Pericardium fibroblast (primary cell): ENCODE results near the gene NFILZ. TPM values are rescaled to one million over a fixed set of nuclear protein-coding genes. Genes with fewer than 3 reads are reported as not detected.

ENCODE experiments used
- total RNA-seq: library from RNA; depleted of rRNA; stranded (reverse); fragments of >200 nt; gene quantifications from 2 replicates; pipeline ENCODE4 v1.2.3, GENCODE V29; 2015

Gene NFILZ, protein sequence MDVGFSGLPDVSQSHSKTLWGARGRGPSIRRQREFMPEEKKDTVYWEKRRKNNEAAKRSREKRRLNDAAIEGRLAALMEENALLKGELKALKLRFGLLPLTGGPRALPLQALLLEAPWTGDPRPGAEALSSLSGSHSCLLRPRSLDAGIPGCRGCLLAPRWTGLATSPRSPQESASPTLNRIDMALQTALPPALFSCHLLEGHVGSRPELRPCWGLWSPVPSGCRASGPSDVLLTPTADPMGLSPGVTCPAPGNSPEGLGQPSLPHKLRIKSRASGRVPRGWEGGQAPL
- not detected in 2 replicates for total RNA-seq

DNA sequence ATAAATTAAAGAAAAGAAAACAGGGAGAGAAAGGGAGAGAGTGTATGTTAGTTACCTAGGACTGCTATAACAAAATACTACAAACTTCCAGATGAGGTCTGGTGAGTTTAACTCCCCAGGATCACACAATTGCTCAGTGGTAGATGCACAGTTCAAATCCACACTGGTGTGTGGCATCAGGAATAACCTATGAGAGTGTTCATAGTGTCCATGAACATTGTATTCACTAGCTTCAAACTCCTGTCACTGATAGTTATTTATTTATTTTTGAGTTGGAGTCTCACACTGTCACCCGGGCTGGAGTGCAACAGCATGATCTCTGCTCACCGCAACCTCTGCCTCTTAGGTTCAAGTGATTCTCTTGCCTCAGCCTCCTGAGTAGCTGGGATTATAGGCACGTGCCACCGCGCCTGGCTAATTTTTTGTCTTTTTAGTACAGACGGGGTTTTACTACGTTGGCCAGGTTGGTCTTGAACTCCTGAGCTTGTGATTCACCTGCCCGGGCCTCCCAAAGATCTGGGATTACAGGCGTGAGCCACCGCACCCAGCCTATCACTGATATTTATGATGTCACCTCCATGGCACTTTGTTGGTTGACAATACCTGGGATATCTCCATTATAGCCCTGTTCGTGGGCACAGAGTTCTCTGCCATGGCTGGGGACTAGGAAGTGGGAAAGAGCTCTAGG, at the start of gene NFILZ:
NFILZ (plus strand) TSS at position 638 of the 688 bp plus-strand sequence. CDS start 46,133 bp downstream, outside the sequence.

DNA sequence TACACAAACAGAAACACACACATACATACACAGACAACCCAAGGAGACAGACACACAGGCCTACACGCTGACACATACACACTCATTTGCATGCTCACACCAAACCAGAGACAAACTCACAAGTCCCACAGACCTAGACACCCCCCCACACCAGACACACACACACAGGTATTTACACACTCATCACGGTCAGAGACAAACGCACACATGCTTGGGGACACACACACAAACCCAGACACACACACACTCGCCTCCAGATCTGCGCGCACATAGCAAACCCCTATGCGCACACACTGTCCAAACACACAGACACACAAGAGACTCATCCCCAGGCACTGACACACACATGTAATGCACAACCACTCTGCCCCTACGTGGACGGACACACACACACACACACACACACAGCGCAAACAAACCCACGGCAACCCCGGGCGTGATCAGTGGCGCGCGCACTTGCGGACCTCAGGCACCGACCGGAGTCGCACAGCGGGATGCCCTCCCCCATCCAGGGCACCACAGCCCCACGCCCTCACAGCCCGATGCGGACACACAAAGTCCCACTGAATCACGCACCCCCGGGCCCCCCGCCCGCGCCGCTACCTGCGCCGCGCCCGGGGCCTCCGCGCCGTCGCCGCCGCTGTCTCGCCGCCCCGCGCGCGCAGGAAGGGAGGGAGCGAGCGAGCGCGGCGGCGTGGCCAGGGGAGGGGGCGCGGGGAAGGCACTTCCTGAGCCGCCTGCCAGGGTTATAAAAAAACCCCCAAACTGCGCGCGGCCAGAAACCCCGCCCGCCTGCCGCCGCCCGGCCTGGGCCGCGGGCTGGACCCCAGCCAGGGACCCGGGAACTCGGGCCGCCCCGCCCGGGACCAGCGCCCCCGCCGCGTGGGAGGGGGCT, 20.1 kb upstream of the NFILZ start, which contains the start of gene ADAMTS10:
ADAMTS10 (minus strand) TSS at position 675 of the 895 bp plus-strand sequence. CDS start 5,005 bp downstream, outside the sequence.

Other genes with a start within 250 kb of the NFILZ start
- gene RAB11B, start 240.3 kb upstream of the NFILZ start, total RNA-seq = 23.7 and 25.4 TPM in 2 replicates
- 37.5 and 60.3 TPM in 2 replicates for gene MARCHF2, start 217.3 kb upstream of the NFILZ start, total RNA-seq
- gene HNRNPM, start 185.7 kb upstream of the NFILZ start, total RNA-seq = 53.7 and 56.8 TPM in 2 replicates
- gene PRAM1, start 128.0 kb upstream of the NFILZ start, total RNA-seq = not detected in 2 replicates
- gene ZNF414, start 116.5 kb upstream of the NFILZ start, total RNA-seq = 9.7 and 27.2 TPM in 2 replicates
- 0.51 and 0.70 TPM in 2 replicates for gene MYO1F, start 53.2 kb upstream of the NFILZ start, total RNA-seq
- 37.2 and 38.0 TPM in 2 replicates for gene ADAMTS10, start 19.9 kb upstream of the NFILZ start, total RNA-seq
- gene ACTL9, start 68.2 kb downstream of the NFILZ start, total RNA-seq = not detected in 2 replicates
- gene OR2Z1, start 91.0 kb downstream of the NFILZ start, total RNA-seq = not detected in 2 replicates
- 16.3 and 19.1 TPM in 2 replicates for gene ZNF558, start 201.7 kb downstream of the NFILZ start, total RNA-seq
- gene MBD3L1, start 201.7 kb downstream of the NFILZ start, total RNA-seq = not detected in 2 replicates